ENCODE measurements around the gene SLC51A. TPM values are rescaled to one million over a fixed set of nuclear protein-coding genes. Genes with fewer than 3 reads are reported as not detected.

SLC51A gene
- total RNA-seq, result 0.82 TPM in 1 of 2 replicates, not detected in the other

DNA sequence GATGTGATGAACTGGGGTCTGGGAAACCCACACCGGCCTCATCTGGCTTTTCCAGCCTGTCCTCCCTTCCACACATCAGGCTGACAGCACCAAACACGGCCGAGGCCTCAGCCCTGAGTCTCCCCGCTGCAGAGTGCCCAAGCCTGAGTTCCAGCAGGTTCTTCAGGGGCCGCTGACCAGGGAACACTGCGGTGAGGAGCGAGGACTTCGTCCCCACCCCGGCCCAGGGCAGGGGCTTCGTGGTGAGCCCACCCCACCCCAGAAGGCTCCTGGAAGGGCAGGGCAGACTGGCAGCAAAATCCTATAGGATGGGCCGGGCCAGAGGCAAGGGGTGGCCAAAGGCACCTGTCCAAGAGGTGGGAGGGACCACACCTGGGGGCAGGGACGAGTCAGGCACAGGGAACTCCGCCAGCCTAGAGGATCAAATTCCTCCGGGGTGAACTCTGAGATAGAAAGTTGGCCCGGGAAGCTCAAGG is at the start of gene SLC51A:
SLC51A (plus strand) TSS at position 446 of the 476 bp plus-strand sequence. CDS start 179 bp downstream, outside the sequence.

GRCh38 chr3:196210673-196211556 is 5.4 kb upstream of the SLC51A start, which contains the start of gene ZDHHC19:
TSS of gene ZDHHC19 (minus strand) at chr3:196211400. CDS start at chr3:196211315, 85 bp downstream.

Other genes with a start within 250 kb of the SLC51A start
- gene TFRC, start 134.4 kb upstream of the SLC51A start, total RNA-seq, result 55.5 and 62.9 TPM in 2 replicates
- gene ZDHHC19, start 5.1 kb upstream of the SLC51A start, total RNA-seq, result not detected in 2 replicates
- gene PCYT1A, start 71.2 kb downstream of the SLC51A start, total RNA-seq, result 32.3 and 62.7 TPM in 2 replicates
- gene DYNLT2B, start 101.7 kb downstream of the SLC51A start, total RNA-seq, result 12.0 and 13.4 TPM in 2 replicates
- gene TM4SF19, start 121.9 kb downstream of the SLC51A start, total RNA-seq, result not detected in 2 replicates
- gene UBXN7, start 215.9 kb downstream of the SLC51A start, total RNA-seq, result 6.5 and 10.2 TPM in 2 replicates

Measured in pericardium fibroblast (primary cell).